ENCODE data around the gene CLASP1. TPM values are rescaled to one million over a fixed set of nuclear protein-coding genes. Genes with fewer than 3 reads are reported as not detected.
"Not testable (repeated sequence)": the region's sequence is repeated elsewhere in the genome, so short reads cannot be mapped to it uniquely, and the experiment has no call there.

CLASP1 gene
- total RNA-seq, 2 donors from 2014 or later, result 87.0 to 88.3 TPM

DNA sequence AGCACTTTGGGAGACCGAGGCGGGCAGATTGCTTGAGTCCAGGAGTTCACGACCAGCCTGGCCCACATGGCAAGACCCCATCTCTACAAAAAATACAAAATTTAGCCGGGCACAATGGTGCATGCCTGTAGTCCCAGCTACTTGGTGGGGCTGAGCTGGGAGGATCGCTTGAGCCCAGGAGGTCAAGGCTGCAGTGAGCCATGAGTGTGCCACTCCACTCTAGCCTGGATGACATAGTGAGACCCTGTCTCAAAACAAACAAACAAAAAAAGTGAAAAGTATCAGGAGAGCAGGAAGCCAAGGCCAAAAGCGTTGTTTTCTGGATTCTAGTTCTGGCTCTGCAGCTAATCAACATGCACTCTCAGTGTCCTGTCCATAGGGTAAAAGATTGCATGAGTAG lies 10.7 kb upstream of the CLASP1 start:
- Histone ChIP-seq H3K9ac (ENCODE audit: extremely low read depth, low read length, poor library complexity, severe bottlenecking) (no peak overlapping the region), H3K9me3 (ENCODE audit: control insufficient read depth, low read length) (no peaks in the 10 kb centered on the region), H3K4me1 (ENCODE audit: control insufficient read depth, insufficient read depth, low read length) (no peaks in the 10 kb centered on the region), H3K27me3 (ENCODE audit: control insufficient read depth, insufficient read depth, low read length, poor library complexity, severe bottlenecking) (no peaks in the 10 kb centered on the region), H3K27ac (ENCODE audit: low read depth, low read length) (no peak overlapping the region), H3K4me3 (ENCODE audit: low read length) (no peak overlapping the region), H3K36me3 (ENCODE audit: control insufficient read depth, insufficient read depth, low read length) (no peaks in the 10 kb centered on the region)
- H3K4me3 Mint-ChIP-seq, result no peak overlapping the region
- no peak overlapping the region for H3K27ac Mint-ChIP-seq
- no peaks in the 10 kb centered on the region for H3K27me3 Mint-ChIP-seq (ENCODE audit: insufficient read depth)
- no peaks in the 10 kb centered on the region for H3K36me3 Mint-ChIP-seq (ENCODE audit: low read depth)
- no peak for DNase-seq
- TF ChIP-seq, protein P1, sequence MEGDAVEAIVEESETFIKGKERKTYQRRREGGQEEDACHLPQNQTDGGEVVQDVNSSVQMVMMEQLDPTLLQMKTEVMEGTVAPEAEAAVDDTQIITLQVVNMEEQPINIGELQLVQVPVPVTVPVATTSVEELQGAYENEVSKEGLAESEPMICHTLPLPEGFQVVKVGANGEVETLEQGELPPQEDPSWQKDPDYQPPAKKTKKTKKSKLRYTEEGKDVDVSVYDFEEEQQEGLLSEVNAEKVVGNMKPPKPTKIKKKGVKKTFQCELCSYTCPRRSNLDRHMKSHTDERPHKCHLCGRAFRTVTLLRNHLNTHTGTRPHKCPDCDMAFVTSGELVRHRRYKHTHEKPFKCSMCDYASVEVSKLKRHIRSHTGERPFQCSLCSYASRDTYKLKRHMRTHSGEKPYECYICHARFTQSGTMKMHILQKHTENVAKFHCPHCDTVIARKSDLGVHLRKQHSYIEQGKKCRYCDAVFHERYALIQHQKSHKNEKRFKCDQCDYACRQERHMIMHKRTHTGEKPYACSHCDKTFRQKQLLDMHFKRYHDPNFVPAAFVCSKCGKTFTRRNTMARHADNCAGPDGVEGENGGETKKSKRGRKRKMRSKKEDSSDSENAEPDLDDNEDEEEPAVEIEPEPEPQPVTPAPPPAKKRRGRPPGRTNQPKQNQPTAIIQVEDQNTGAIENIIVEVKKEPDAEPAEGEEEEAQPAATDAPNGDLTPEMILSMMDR (conservative IDR thresholded peaks at IDR 0.05), result no peak
- H3K4me1 Mint-ChIP-seq, result no peaks in the 10 kb centered on the region
- H3K9me3 Mint-ChIP-seq, result no peaks in the 10 kb centered on the region
- 88 to 90% methylated on average over 3 to 6 of the region's 6 CpGs for WGBS, 2 experiments (ENCODE audit: insufficient coverage in 1 of 2, insufficient read length in 1 of 2)

DNA sequence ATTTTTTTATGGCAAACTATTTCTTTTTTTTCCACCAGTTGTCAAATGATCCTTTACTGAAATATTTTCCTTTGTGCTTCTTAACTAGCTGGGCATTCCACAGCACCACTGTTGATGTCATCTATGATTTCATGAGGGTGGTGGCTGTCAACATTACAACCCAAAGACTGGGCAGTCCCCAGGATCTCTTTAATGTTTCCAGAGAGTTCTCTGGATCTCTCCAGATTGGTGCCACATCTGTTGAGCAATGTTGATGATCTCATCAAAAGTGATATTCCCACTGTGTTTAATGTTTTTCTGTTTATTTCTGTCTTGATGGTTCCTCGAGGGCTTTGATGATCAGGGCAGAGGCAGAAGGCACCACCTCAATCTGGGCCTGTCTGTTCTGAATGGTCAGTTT lies 9.1 kb upstream of the CLASP1 start:
- H3K27me3 Mint-ChIP-seq (ENCODE audit: insufficient read depth), result not testable (repeated sequence)

DNA sequence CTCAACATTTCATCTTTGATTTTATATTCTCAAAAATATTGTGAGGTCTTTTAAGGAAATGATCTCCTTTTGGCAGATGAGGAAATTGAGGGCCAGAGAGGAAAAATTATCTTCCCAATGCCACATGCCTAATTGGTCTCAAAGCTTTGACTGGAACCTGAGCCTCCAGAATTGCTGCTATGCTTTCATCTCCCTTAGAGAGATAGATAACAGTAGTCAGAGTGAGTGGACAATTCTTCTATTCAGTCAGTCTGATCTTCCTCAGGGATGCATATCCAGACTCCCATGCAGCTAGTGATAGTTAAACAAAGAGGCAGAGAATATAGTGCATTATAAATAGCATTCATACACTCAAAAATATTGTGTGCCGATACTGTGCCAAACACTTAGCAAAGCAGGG lies 3.8 kb upstream of the CLASP1 start:
- no peaks in the 10 kb centered on the region for H3K27me3 Mint-ChIP-seq (ENCODE audit: insufficient read depth)
- no peaks in the 10 kb centered on the region for H3K9me3 ChIP-seq (ENCODE audit: control insufficient read depth, low read length)
- peaks cover 19% of the 10 kb centered on the region for H3K4me1 Mint-ChIP-seq
- no peaks in the 10 kb centered on the region for H3K36me3 ChIP-seq (ENCODE audit: control insufficient read depth, insufficient read depth, low read length)
- no peak overlapping the region for H3K9ac ChIP-seq (ENCODE audit: extremely low read depth, low read length, poor library complexity, severe bottlenecking)
- no peak overlapping the region for H3K27ac Mint-ChIP-seq
- peaks cover 6% of the 10 kb centered on the region for H3K4me1 ChIP-seq (ENCODE audit: control insufficient read depth, insufficient read depth, low read length)
- no peak overlapping the region for H3K4me3 ChIP-seq (ENCODE audit: low read length)
- no peaks in the 10 kb centered on the region for H3K36me3 Mint-ChIP-seq (ENCODE audit: low read depth)
- TF ChIP-seq, protein P1 (conservative IDR thresholded peaks at IDR 0.05), result no peak
- no peak overlapping the region for H3K4me3 Mint-ChIP-seq
- DNase-seq, result no peak
- no peak overlapping the region for H3K27ac ChIP-seq (ENCODE audit: low read depth, low read length)
- H3K9me3 Mint-ChIP-seq, result no peaks in the 10 kb centered on the region
- H3K27me3 ChIP-seq (ENCODE audit: control insufficient read depth, insufficient read depth, low read length, poor library complexity, severe bottlenecking), result no peaks in the 10 kb centered on the region
- WGBS, 2 experiments (ENCODE audit: insufficient coverage in 1 of 2, insufficient read length in 1 of 2), result no CpG with 5 or more reads among the region's 1 CpG

More for the DNA sequence above, 9.1 kb upstream of the CLASP1 start:
- H3K9me3 Mint-ChIP-seq; H3K4me3 ChIP-seq (ENCODE audit: low read length); H3K9ac ChIP-seq (ENCODE audit: extremely low read depth, low read length, poor library complexity, severe bottlenecking); DNase-seq; H3K27me3 ChIP-seq (ENCODE audit: control insufficient read depth, insufficient read depth, low read length, poor library complexity, severe bottlenecking); H3K9me3 ChIP-seq (ENCODE audit: control insufficient read depth, low read length); H3K27ac Mint-ChIP-seq; H3K4me1 Mint-ChIP-seq; H3K4me1 ChIP-seq (ENCODE audit: control insufficient read depth, insufficient read depth, low read length); H3K4me3 Mint-ChIP-seq; H3K36me3 Mint-ChIP-seq (ENCODE audit: low read depth); H3K36me3 ChIP-seq (ENCODE audit: control insufficient read depth, insufficient read depth, low read length); H3K27ac ChIP-seq (ENCODE audit: low read depth, low read length): not testable (repeated sequence)
- 93 to 100% methylated on average over 1 of the region's 1 CpG for WGBS, 2 experiments (ENCODE audit: insufficient coverage in 1 of 2, insufficient read length in 1 of 2)

DNA sequence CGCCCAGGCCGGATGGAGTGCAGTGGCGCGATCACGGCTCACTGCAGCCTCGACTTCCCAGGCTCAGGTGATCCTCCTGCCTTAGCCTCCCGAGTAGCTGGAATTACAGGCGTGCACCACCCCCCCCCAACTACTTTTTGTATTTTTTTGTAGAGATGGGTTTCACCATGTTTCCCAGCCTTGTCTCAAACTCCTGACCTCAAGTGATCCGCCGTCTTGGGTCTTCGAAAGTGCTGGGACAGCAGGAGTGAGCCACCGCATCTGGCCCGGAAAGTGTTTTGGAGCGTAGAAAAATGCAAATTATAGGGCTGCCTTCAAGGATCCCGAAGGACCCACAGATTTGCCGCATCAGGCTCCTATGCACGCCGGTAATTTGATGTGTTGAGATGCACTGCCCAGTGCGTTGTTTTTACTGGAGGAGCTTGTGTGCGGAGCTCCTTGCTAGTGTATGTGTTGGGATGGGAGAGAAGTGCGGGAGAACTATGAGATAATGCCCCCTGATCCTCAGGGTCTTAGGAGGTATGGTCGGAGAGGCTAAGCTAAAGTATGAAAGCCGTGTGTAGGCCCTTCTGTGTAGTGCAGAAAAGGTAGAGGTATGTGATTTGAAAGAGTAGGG lies 1.2 kb upstream of the CLASP1 start:
- H3K27me3 ChIP-seq (ENCODE audit: control insufficient read depth, insufficient read depth, low read length, poor library complexity, severe bottlenecking), result no peaks in the 10 kb centered on the region
- Mint-ChIP-seq H3K4me3 (peak overlapping the region; percentile 85), H3K27me3 (ENCODE audit: insufficient read depth) (no peaks in the 10 kb centered on the region), H3K36me3 (ENCODE audit: low read depth) (peaks cover 7% of the 10 kb centered on the region), H3K27ac (peak overlapping the region; percentile 96), H3K4me1 (peaks cover 29% of the 10 kb centered on the region), H3K9me3 (no peaks in the 10 kb centered on the region)
- no peaks in the 10 kb centered on the region for H3K9me3 ChIP-seq (ENCODE audit: control insufficient read depth, low read length)
- H3K4me3 ChIP-seq (ENCODE audit: low read length), result peak overlapping the region; percentile 99
- TF ChIP-seq, protein P1 (conservative IDR thresholded peaks at IDR 0.05), result no peak
- peak; percentile 73 for DNase-seq
- no peaks in the 10 kb centered on the region for H3K36me3 ChIP-seq (ENCODE audit: control insufficient read depth, insufficient read depth, low read length)
- 2% methylated on average over 14 to 23 of the region's 23 CpGs for WGBS, 2 experiments (ENCODE audit: insufficient coverage in 1 of 2, insufficient read length in 1 of 2)
- H3K4me1 ChIP-seq (ENCODE audit: control insufficient read depth, insufficient read depth, low read length), result peaks cover 8% of the 10 kb centered on the region
- H3K27ac ChIP-seq (ENCODE audit: low read depth, low read length), result peak overlapping the region; percentile 91
- H3K9ac ChIP-seq (ENCODE audit: extremely low read depth, low read length, poor library complexity, severe bottlenecking), result peak overlapping the region; percentile 92
